NCI-H128 (cell line): ENCODE results near the gene CTAG1A.
"Not testable (repeated sequence)": the region's sequence is repeated elsewhere in the genome, so short reads cannot be mapped to it uniquely, and the experiment has no call there.

Source experiments
- DNase-seq: peaks from one replicate; lab custom pipeline; 2025; ENCODE audit not compliant: unreplicated experiment; lab: John Stamatoyannopoulos, UW

CTAG1A gene

DNA sequence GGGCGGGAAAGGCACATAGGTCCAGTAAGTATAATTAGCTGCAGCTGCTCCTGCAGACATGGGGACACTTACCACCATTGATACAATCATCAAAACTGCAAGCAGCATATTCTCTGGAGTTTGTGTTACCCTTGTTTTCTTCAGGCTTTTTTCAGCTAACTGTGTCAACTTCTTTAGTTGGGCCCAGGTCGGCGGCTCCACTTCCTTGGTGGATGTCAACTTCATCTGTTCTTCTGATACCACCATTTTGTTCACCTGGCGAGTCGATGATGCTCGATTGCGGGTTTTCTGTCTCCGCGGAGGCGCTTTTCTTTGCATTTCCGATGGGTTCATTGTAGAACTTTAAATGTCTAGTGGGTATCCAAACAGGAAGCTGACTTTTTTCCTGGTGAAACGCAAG lies 26.2 kb downstream of the CTAG1A start:
- DNase-seq, result not testable (repeated sequence)

DNA sequence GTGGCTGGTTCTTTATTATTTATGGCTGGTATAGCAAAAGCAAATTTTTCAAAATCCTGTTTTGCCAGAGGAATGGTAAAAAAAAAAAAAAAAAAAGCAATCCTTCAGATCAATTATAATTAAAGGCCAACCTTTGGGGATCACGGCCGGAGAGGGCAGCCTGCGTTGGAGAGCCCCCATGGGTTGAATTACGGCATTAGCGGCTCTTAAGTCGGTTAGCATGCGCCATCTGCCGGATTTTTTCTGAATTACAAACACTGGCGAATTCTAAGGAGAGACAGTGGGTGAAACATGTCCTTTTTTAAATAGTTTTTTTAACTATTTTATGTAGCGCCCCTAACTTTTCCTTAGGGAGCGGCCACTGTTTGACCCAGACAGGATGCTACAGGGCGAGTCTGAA lies 28.7 kb downstream of the CTAG1A start:
- not testable (repeated sequence) for DNase-seq

DNA sequence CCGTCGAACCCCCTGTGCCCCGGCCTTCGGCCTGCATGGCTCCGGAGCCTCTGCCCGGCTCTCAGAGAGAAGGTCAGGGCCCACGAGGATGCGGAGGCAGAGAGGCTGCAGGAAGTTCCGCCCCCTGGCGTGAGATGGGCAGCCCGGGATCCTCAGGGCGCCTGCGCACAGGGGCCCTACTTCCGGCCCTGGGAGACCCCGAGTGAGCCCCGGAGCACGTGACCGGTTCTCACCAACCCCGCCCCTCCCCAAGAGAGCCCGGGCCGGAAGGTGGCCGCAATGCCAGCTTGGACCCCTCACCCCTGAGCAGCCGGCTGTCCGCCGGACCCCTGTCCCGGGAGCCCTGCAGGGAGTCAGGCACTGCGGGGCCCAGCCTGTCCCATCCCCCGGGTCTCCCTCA lies 34.2 kb downstream of the CTAG1A start, which contains the start of gene CTAG1B:
TSS of gene CTAG1B (minus strand) at position 101 of the 400 bp plus-strand sequence. CDS start at position 37, 64 bp downstream.
- DNase-seq, result not testable (repeated sequence)

DNA sequence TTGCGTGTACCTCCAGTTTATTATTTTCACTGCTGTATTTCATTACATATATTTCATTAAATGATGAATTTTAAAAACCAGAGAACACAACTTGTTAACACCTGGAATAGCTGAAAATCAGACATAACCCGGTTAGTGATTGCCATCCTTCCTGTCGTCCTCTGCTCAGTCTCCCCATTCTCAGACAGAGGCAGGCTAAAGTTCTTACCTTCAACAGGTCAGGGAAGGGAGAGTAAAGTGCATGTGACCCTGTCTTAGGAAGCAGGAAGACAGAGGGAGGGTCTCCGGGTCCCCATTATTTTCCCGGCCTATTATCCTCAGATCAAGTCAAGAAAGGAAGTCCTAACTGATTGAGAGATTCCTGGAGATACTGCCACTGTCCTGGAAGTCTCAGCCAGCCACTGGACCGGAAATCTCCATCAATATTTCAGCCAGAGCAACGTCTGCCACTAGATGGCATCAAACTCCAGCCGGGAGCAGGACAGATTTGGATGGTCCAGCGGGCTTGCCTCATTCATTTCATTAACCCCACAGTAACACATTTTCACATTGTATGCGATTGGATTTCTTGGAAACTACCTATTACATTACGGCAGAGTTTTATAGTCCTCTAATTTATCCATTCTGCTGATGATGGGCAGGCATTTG lies 36.0 kb downstream of the CTAG1A start:
- DNase-seq, result not testable (repeated sequence)

DNA sequence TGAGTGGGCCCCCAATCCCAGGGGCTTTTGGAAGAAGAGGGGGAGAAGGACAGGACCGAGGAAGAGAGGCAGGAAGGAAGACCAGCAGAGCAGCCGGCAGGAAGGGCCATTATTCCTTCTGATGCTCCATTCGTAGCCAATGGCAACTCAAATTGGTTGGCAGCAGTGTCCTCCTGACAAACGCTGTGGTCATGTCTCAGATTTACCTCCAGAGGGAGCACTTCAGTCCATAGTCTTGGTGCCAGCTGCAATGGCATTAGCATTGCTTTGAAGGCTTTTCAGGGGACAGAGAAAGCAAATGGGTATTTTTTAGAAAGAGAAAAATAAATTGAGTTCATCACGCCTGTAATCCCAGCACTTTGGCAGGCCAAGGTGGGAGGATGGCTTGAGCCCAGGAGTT lies 44.0 kb downstream of the CTAG1A start:
- DNase-seq, result not testable (repeated sequence)

DNA sequence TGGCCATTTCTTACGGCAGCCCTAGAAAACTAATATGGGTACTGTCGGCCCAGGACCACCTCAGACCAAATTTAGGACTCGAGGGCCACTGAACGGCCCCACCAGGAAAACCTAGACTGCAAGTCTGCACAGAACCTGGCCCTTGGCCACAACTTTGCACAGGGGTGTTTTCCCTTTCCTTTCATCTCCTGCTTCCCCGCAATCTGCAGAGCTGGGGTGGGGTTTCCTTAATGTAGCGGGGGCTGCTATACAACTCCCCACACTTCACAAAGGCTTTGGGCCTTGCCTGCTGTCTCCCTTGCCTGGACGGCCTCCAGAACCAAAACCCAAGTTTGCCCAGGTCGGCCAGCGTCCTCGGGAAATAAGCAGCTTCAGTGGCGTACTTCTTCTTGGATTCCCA lies 46.0 kb downstream of the CTAG1A start:
- not testable (repeated sequence) for DNase-seq

DNA sequence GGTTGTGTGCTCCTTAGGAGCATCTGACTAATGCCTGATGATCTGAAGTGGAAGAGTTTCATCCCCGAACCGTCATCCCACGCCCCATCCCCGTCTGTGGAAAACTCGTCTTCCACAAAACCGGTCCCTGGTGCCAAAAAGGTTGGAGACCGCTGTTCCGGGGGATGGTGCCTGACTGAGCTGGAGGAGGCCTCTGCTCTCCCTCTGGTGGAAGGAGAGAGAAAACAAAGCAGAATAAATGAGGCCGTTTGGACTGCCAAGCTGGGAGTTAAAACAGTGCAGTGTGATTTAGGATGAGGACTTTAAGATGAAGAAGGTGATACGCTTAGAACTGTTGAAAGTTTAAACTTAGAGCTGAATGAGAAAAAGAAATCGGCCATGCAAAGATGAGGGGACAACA lies 48.7 kb downstream of the CTAG1A start:
- not testable (repeated sequence) for DNase-seq
